ENCODE results near the gene GPNMB. TPM values are rescaled to one million over a fixed set of nuclear protein-coding genes. Genes with fewer than 3 reads are reported as not detected.

The GPNMB gene
- total and polyA plus RNA-seq, 2 of the 4 experiments (the other 2 are of a cell fraction) = under 0.01 to 0.14 TPM

GRCh38 chr7:23239698-23240097 is 6.9 kb upstream of the GPNMB start:
- TF ChIP-seq POLR2A (IDR thresholded peaks at IDR 0.05; ENCODE audit: low read depth, low read length) (no peak), NFE2L2 (IDR thresholded peaks at IDR 0.05; ENCODE audit: low read depth, low read length) (no peak), SMC3 (IDR thresholded peaks at IDR 0.05; ENCODE audit: low read depth, low read length) (no peak), MXI1 (IDR thresholded peaks at IDR 0.05; ENCODE audit: borderline replicate concordance, low read depth, low read length) (no peak), CHD1 (IDR thresholded peaks at IDR 0.05; ENCODE audit: low read depth, low read length) (no peak), CEBPB (IDR thresholded peaks at IDR 0.05; ENCODE audit: low read depth, low read length) (no peak), CTCF (conservative IDR thresholded peaks at IDR 0.05; ENCODE audit: low read depth, low read length) (no peak), FOS (IDR thresholded peaks at IDR 0.05; ENCODE audit: low read depth, low read length) (no peak), USF2 (IDR thresholded peaks at IDR 0.05; ENCODE audit: low read depth, low read length) (no peak), RAD21 (IDR thresholded peaks at IDR 0.05; ENCODE audit: low read length) (no peak), RCOR1 (IDR thresholded peaks at IDR 0.05; ENCODE audit: insufficient replicate concordance, low read length) (no peak), MAZ (IDR thresholded peaks at IDR 0.05; ENCODE audit: borderline replicate concordance, low read depth, low read length) (no peak), BHLHE40 (IDR thresholded peaks at IDR 0.05; ENCODE audit: low read depth, low read length) (no peak), MAFK (IDR thresholded peaks at IDR 0.05; ENCODE audit: low read depth, low read length) (no peak)
- H2AK9ac ChIP-seq (replicated peaks; ENCODE audit: low read depth, low read length, poor library complexity) = no peak overlapping the region
- ATAC-seq (ENCODE audit: low read depth) = no peak

More at GRCh38 chr7:23239698-23240097, 6.9 kb upstream of the GPNMB start:
- H3K27ac ChIP-seq (ENCODE audit: insufficient read depth, low read length) = no peak overlapping the region
- H3K9me1 ChIP-seq (ENCODE audit: insufficient read depth, low read length) = no peaks in the 10 kb centered on the region
- no peak for DNase-seq
- H3K4me1 ChIP-seq (ENCODE audit: control insufficient read depth, insufficient read depth, low read length) = no peaks in the 10 kb centered on the region
- no peak overlapping the region for H3K9ac ChIP-seq (ENCODE audit: low read depth, low read length)
- H3K79me1 ChIP-seq (ENCODE audit: low read depth in 1 of 2, low read length in 2 of 2) = no peaks in the 10 kb centered on the region
- no peak overlapping the region for H3K56ac ChIP-seq (ENCODE audit: extremely low read depth, insufficient read depth, low read length)
- no peak overlapping the region for H3K4me2 ChIP-seq (ENCODE audit: low read depth, low read length)
- peaks cover 8% of the 10 kb centered on the region for H3K27me3 ChIP-seq (ENCODE audit: control insufficient read depth, insufficient read depth, low read length)
- no peak overlapping the region for H4K91ac ChIP-seq (ENCODE audit: insufficient read depth, low read depth, low read length)
- intact Hi-C loops (cut with micrococcal nuclease) (loop anchor here (5.0 kb wide), 1 partner anchor 37 kb away; no protein-coding TSS in a partner anchor), in situ Hi-C loops (cut with MboI; ENCODE audit: low sequenced_read_pairs) (no loop called here), dilution Hi-C loops (cut with HindIII; ENCODE audit: low sequenced_read_pairs, unreplicated experiment) (no loop called here)
- H3K36me3 ChIP-seq (ENCODE audit: control insufficient read depth, insufficient read depth, low read length) = no peaks in the 10 kb centered on the region
- no peak overlapping the region for H2BK5ac ChIP-seq (ENCODE audit: low read depth, low read length, poor library complexity, severe bottlenecking)
- no peaks in the 10 kb centered on the region for H4K20me1 ChIP-seq (ENCODE audit: insufficient read depth, low read length)
- H3K14ac ChIP-seq (replicated peaks; ENCODE audit: low read depth, low read length) = no peak overlapping the region
- no peak overlapping the region for H2BK15ac ChIP-seq (ENCODE audit: low read depth, low read length)
- no TSS peak for BruUV-seq (replicated peaks)
- no peak overlapping the region for H2BK20ac ChIP-seq (ENCODE audit: low read depth, low read length)
- H4K5ac ChIP-seq (ENCODE audit: low read depth, low read length) = no peak overlapping the region
- H2BK120ac ChIP-seq (ENCODE audit: low read depth, low read length) = no peak overlapping the region
- H3K4ac ChIP-seq (ENCODE audit: low read depth, low read length) = no peak overlapping the region
- H3K18ac ChIP-seq (ENCODE audit: low read depth, low read length) = no peak overlapping the region
- no peak overlapping the region for H4K8ac ChIP-seq (ENCODE audit: low read depth in 2 of 2, low read length in 2 of 2)
- H3K23ac ChIP-seq (ENCODE audit: low read depth, low read length) = no peak overlapping the region
- POLR2A ChIA-PET (ENCODE audit: unreplicated experiment) = no interaction called here
- no peak overlapping the region for H3K4me3 ChIP-seq (ENCODE audit: insufficient read depth, low read depth, low read length)
- H2AFZ ChIP-seq (replicated peaks; ENCODE audit: low read length, poor library complexity) = no peak overlapping the region
- WGBS, 2 experiments (ENCODE audit: extremely low coverage in 2 of 2, insufficient read length in 1 of 2) = 72% methylated on average over 2 of the region's 5 CpGs; no CpG with 5 or more reads in 1 of the 2 experiments
- no peak overlapping the region for H2AK5ac ChIP-seq (ENCODE audit: low read depth, low read length)
- CTCF ChIA-PET = interaction anchor here (0.7 kb wide), 1 partner anchor 153 kb away, joined by 3 read pairs; no protein-coding TSS in a partner anchor
- no peaks in the 10 kb centered on the region for H3K9me3 ChIP-seq (ENCODE audit: control insufficient read depth, insufficient read depth, low read length)
